Subcutaneous abdominal adipose tissue (tissue), 5 donors: ENCODE data around the gene PPP2R5D.
"Not testable (repeated sequence)": the region's sequence is repeated elsewhere in the genome, so short reads cannot be mapped to it uniquely, and the experiment has no call there.

Experiments
- H3K27ac ChIP-seq: one replicate; pipeline ENCODE4 v1.7.0; 2013; ENCODE audit warnings: low read depth, mild to moderate bottlenecking, inconsistent platforms, low read length, moderate library complexity
- H3K27me3 ChIP-seq, 5 donors: one replicate each; pipeline ENCODE4 v1.7.0; 2013; ENCODE audit warnings: low read length in 5 of 5, inconsistent platforms in 1 of 5; ENCODE audit not compliant: control insufficient read depth in 5 of 5, insufficient read depth in 4 of 5
- H3K36me3 ChIP-seq, 5 donors: one replicate each; pipeline ENCODE4 v1.7.0; 2013; ENCODE audit warnings: low read length in 5 of 5; ENCODE audit not compliant: control insufficient read depth in 5 of 5, insufficient read depth in 5 of 5
- H3K4me1 ChIP-seq, 5 donors: one replicate each; pipeline ENCODE4 v1.7.0; 2013; ENCODE audit warnings: low read length in 5 of 5, mild to moderate bottlenecking in 3 of 5, moderate library complexity in 1 of 5; ENCODE audit not compliant: control insufficient read depth in 5 of 5, insufficient read depth in 5 of 5
- H3K4me3 ChIP-seq, 5 donors: one replicate each; pipeline ENCODE4 v1.7.0; 2013; ENCODE audit warnings: low read length in 5 of 5, low read depth in 1 of 5
- H3K9ac ChIP-seq, 5 donors: one replicate each; pipeline ENCODE4 v1.7.0; 2013; ENCODE audit warnings: low read length in 5 of 5, mild to moderate bottlenecking in 4 of 5, moderate library complexity in 3 of 5
- H3K9me3 ChIP-seq, 5 donors: one replicate each; pipeline ENCODE4 v1.7.0; 2013; ENCODE audit warnings: low read length in 5 of 5; ENCODE audit not compliant: control insufficient read depth in 5 of 5
- donor health status: healthy.
- donor health status: healthy.
- donor health status: healthy.
- donor health status: healthy.
- donor health status: healthy.

Gene PPP2R5D

GRCh38 chr6:43036712-43037111 is 52.3 kb downstream of the PPP2R5D start:
- Histone ChIP-seq H3K36me3 (peaks cover 0 to 86% (median 72%) of the 10 kb centered on the region in 5 donors), H3K27ac (no peak overlapping the region), H3K9ac (no peak overlapping the region)

GRCh38 chr6:43037197-43037596 is 52.8 kb downstream of the PPP2R5D start:
- H3K36me3 ChIP-seq: peaks cover 0 to 84% (median 70%) of the 10 kb centered on the region in 5 donors
- no peak overlapping the region for H3K27ac ChIP-seq
- no peaks in the 10 kb centered on the region for H3K4me1 ChIP-seq
- no peaks in the 10 kb centered on the region for H3K9me3 ChIP-seq
- H3K9ac ChIP-seq: no peak overlapping the region
- no peaks in the 10 kb centered on the region for H3K27me3 ChIP-seq
- no peak overlapping the region for H3K4me3 ChIP-seq

More at GRCh38 chr6:43036712-43037111, 52.3 kb downstream of the PPP2R5D start:
- Histone ChIP-seq H3K4me1 (no peaks in the 10 kb centered on the region), H3K9me3 (no peaks in the 10 kb centered on the region), H3K4me3 (no peak overlapping the region), H3K27me3 (no peaks in the 10 kb centered on the region)

- no peak overlapping the region for H3K4me3 ChIP-seq
- no peaks in the 10 kb centered on the region for H3K27me3 ChIP-seq
- H3K9me3 ChIP-seq: no peaks in the 10 kb centered on the region
- no peak overlapping the region for H3K9ac ChIP-seq
- H3K4me1 ChIP-seq: no peaks in the 10 kb centered on the region
- H3K27ac ChIP-seq: no peak overlapping the region
- peaks cover 0 to 83% (median 70%) of the 10 kb centered on the region in 5 donors for H3K36me3 ChIP-seq
Observed at GRCh38 chr6:43037706-43038105, 53.3 kb downstream of the PPP2R5D start.

GRCh38 chr6:43038727-43039126 is 54.4 kb downstream of the PPP2R5D start:
- no peaks in the 10 kb centered on the region for H3K9me3 ChIP-seq
- no peak overlapping the region for H3K4me3 ChIP-seq
- H3K27me3 ChIP-seq: no peaks in the 10 kb centered on the region
- no peak overlapping the region for H3K27ac ChIP-seq
- peaks cover 0 to 85% (median 74%) of the 10 kb centered on the region in 5 donors for H3K36me3 ChIP-seq
- H3K9ac ChIP-seq: no peak overlapping the region
- H3K4me1 ChIP-seq: no peaks in the 10 kb centered on the region

- Histone ChIP-seq H3K36me3 (peaks cover 0 to 86% (median 75%) of the 10 kb centered on the region in 5 donors), H3K9ac (no peak overlapping the region)
Observed at GRCh38 chr6:43040542-43041257, 56.3 kb downstream of the PPP2R5D start.

GRCh38 chr6:43041475-43041874 is 57.1 kb downstream of the PPP2R5D start:
- not testable (repeated sequence) for H3K27ac ChIP-seq, H3K27me3 ChIP-seq, H3K4me3 ChIP-seq, H3K9me3 ChIP-seq, H3K4me1 ChIP-seq, H3K9ac ChIP-seq
- H3K36me3 ChIP-seq: peaks cover 0 to 89% (median 79%) of the 10 kb centered on the region in 5 donors

More at GRCh38 chr6:43040542-43041257, 56.3 kb downstream of the PPP2R5D start:
- Histone ChIP-seq H3K4me1 (no peaks in the 10 kb centered on the region), H3K27ac (no peak overlapping the region), H3K9me3 (no peaks in the 10 kb centered on the region), H3K4me3 (no peak overlapping the region), H3K27me3 (no peaks in the 10 kb centered on the region)

- no peak overlapping the region for H3K4me3 ChIP-seq
- H3K27ac ChIP-seq: no peak overlapping the region
- no peaks in the 10 kb centered on the region for H3K4me1 ChIP-seq
- H3K36me3 ChIP-seq: peaks cover 0 to 89% (median 78%) of the 10 kb centered on the region in 5 donors
- no peaks in the 10 kb centered on the region for H3K9me3 ChIP-seq
- no peaks in the 10 kb centered on the region for H3K27me3 ChIP-seq
- H3K9ac ChIP-seq: no peak overlapping the region
Observed at GRCh38 chr6:43043310-43043709, 58.9 kb downstream of the PPP2R5D start.

- Histone ChIP-seq H3K27me3 (no peaks in the 10 kb centered on the region), H3K27ac (no peak overlapping the region), H3K9me3 (no peaks in the 10 kb centered on the region), H3K4me1 (peaks cover 0 to under 1% (median 0%) of the 10 kb centered on the region in 5 donors), H3K36me3 (peaks cover 0 to 88% (median 74%) of the 10 kb centered on the region in 5 donors), H3K4me3 (no peak overlapping the region), H3K9ac (no peak overlapping the region)
Observed at GRCh38 chr6:43045371-43045930, 61.1 kb downstream of the PPP2R5D start.

- H3K4me3 ChIP-seq: no peak overlapping the region
- no peaks in the 10 kb centered on the region for H3K27me3 ChIP-seq
- no peak overlapping the region for H3K27ac ChIP-seq
- peaks cover 0 to 82% (median 64%) of the 10 kb centered on the region in 5 donors for H3K36me3 ChIP-seq
- H3K4me1 ChIP-seq: peaks cover 0 to 19% (median 12%) of the 10 kb centered on the region in 5 donors
- no peak overlapping the region for H3K9ac ChIP-seq
- H3K9me3 ChIP-seq: no peaks in the 10 kb centered on the region
Observed at GRCh38 chr6:43047998-43048397, 63.6 kb downstream of the PPP2R5D start.

- Histone ChIP-seq H3K27me3 (no peaks in the 10 kb centered on the region), H3K9ac (no peak overlapping the region), H3K36me3 (peaks cover 0 to 66% (median 48%) of the 10 kb centered on the region in 5 donors), H3K4me1 (peaks cover 1 to 30% (median 22%) of the 10 kb centered on the region in 5 donors), H3K27ac (no peak overlapping the region), H3K9me3 (no peaks in the 10 kb centered on the region), H3K4me3 (no peak overlapping the region)
Observed at GRCh38 chr6:43050981-43051380, 66.6 kb downstream of the PPP2R5D start.
